MCF 10A (cell line): Measurements from ENCODE around the gene UBR1. TPM values are rescaled to one million over a fixed set of nuclear protein-coding genes. Genes with fewer than 3 reads are reported as not detected.
"Not testable (repeated sequence)": the region's sequence is repeated elsewhere in the genome, so short reads cannot be mapped to it uniquely, and the experiment has no call there.

Experiments used
- BruUV-seq: library from RNA; stranded (reverse); fragments of 400-500 nt; replicated peaks from 2 replicates; lab custom pipeline; 2021; lab: Mats Ljungman, UMichigan
- CTCF ChIA-PET: fragments of 300-600 bp; sonication (Branson Sonifier 250); formaldehyde crosslinking; extraction: SDS; loops from one replicate; lab custom pipeline; 2021; ENCODE audit warnings: antibody characterized with exemption, inconsistent platforms; lab: Yijun Ruan, JAX
- POLR2A ChIA-PET: fragments of 300-600, 350-650 bp; sonication (Branson Sonifier 250); formaldehyde crosslinking; extraction: SDS; loops from one replicate; lab custom pipeline; 2020; ENCODE audit warnings: antibody characterized with exemption, inconsistent platforms; lab: Yijun Ruan, JAX
- DNase-seq: peaks from one replicate; pipeline ENCODE4 v3.0.0-alpha.2; 2018; ENCODE audit not compliant: unreplicated experiment
- H3K27ac Mint-ChIP-seq: one replicate; pipeline ENCODE4 v1.8.0; 2022; ENCODE audit warnings: mild to moderate bottlenecking, low read depth, mixed read lengths; ENCODE audit not compliant: unreplicated experiment
- H3K27me3 Mint-ChIP-seq: one replicate; pipeline ENCODE4 v1.8.0; 2022; ENCODE audit warnings: mixed read lengths; ENCODE audit not compliant: insufficient read depth, unreplicated experiment
- H3K36me3 Mint-ChIP-seq: one replicate; pipeline ENCODE4 v1.8.0; 2022; ENCODE audit warnings: mild to moderate bottlenecking, moderate library complexity, mixed read lengths; ENCODE audit not compliant: insufficient read depth, unreplicated experiment
- H3K4me1 Mint-ChIP-seq: one replicate; pipeline ENCODE4 v1.8.0; 2022; ENCODE audit warnings: mixed read lengths; ENCODE audit not compliant: insufficient read depth, unreplicated experiment
- H3K4me3 Mint-ChIP-seq: one replicate; pipeline ENCODE4 v1.8.0; 2022; ENCODE audit warnings: mild to moderate bottlenecking, moderate library complexity, mixed read lengths; ENCODE audit not compliant: unreplicated experiment
- H3K9me3 Mint-ChIP-seq: one replicate; pipeline ENCODE4 v1.8.0; 2022; ENCODE audit warnings: mixed read lengths; ENCODE audit not compliant: unreplicated experiment
- intact Hi-C: fragments of 100-400 bp; cut with micrococcal nuclease; formaldehyde crosslinking; loops from 2 replicates; pipeline ENCODE4 v1.14.1; 2022
- total RNA-seq: library from RNA; stranded (reverse); gene quantifications from 2 replicates; pipeline ENCODE4 v1.2.3, GENCODE V29; 2022
- TF ChIP-seq, protein P1 (sequence below): fragments of 200-600 bp; IDR thresholded peaks from one replicate; pipeline ENCODE4 v1.8.0; 2022; ENCODE audit warnings: antibody characterized with exemption, mild to moderate bottlenecking; ENCODE audit not compliant: unreplicated experiment

The UBR1 gene
- total RNA-seq, 1 experiment from 2014 or later = 25.6 TPM

DNA sequence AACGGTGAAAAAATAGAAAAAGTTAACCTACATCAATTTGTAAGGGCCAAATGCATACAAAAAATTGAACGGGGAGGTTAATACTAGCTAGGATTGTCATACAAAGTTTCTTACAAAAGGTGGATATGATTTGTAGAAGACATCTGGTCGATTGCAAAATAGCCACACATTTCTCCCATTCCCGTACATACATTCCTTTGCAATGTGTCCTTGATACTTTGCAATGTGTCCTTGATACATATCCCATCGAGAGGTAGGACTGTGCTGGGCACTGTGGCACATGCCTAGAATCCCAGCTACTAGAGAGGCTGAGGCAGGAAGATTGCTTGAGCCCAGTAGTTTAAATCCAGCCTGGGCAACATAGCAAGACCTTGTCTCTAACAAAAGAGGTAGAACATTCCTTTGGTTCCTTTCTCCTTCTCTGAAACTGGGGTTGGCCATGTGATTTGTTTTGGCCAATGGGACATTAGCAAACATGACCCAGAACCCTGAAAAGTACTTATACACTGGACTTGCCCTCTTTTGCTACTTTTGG lies 194.7 kb downstream of the UBR1 start:
- Mint-ChIP-seq H3K4me1 (peaks cover 39% of the 10 kb centered on the region), H3K9me3 (no peaks in the 10 kb centered on the region), H3K36me3 (peaks cover 7% of the 10 kb centered on the region), H3K27me3 (no peaks in the 10 kb centered on the region), H3K27ac (peak overlapping the region; percentile 80), H3K4me3 (peak overlapping the region; percentile 47)
- ChIA-PET CTCF (interaction anchor here (0.7 to 2.1 kb wide), 2 partner anchors 15 to 174 kb away, joined by 4 to 7 read pairs; no protein-coding TSS in a partner anchor), POLR2A (interaction anchor here (0.6 to 1.5 kb wide), 8 partner anchors 10 to 173 kb away, joined by 3 to 5 read pairs (median 3); partner anchors contain the start of gene CDAN1)
- intact Hi-C loops = loop anchor here (10.0 kb wide), 1 partner anchor 76 kb away; no protein-coding TSS in a partner anchor
- DNase-seq = peak; percentile 59
- BruUV-seq = no TSS peak
- TF ChIP-seq, protein P1, sequence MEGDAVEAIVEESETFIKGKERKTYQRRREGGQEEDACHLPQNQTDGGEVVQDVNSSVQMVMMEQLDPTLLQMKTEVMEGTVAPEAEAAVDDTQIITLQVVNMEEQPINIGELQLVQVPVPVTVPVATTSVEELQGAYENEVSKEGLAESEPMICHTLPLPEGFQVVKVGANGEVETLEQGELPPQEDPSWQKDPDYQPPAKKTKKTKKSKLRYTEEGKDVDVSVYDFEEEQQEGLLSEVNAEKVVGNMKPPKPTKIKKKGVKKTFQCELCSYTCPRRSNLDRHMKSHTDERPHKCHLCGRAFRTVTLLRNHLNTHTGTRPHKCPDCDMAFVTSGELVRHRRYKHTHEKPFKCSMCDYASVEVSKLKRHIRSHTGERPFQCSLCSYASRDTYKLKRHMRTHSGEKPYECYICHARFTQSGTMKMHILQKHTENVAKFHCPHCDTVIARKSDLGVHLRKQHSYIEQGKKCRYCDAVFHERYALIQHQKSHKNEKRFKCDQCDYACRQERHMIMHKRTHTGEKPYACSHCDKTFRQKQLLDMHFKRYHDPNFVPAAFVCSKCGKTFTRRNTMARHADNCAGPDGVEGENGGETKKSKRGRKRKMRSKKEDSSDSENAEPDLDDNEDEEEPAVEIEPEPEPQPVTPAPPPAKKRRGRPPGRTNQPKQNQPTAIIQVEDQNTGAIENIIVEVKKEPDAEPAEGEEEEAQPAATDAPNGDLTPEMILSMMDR = no peak

DNA sequence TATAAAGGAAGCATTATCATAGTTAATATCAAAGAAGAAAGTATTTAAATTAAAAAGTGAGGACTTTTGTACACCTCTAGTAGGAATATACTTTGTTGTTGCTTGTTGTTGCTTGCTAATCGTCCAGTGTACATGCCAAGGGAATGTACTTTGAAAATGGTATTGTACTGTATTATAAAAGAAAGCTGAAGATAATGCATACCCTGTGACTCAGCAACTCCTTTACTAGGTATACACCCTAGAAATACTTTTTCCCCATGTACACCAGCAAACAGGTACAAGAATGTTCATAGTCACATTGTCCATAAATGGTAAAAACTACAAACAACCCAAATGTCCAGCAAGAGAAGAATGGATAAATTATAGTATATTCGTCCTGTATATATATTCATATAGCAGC lies 197.3 kb downstream of the UBR1 start:
- DNase-seq = no peak
- ChIA-PET CTCF (interaction anchor here (0.6 to 1.5 kb wide), 2 partner anchors 18 to 366 kb away, joined by 3 to 5 read pairs; no protein-coding TSS in a partner anchor), POLR2A (interaction anchor here (0.6 to 1.8 kb wide), 4 partner anchors 9 to 959 kb away, joined by 3 to 9 read pairs (median 4); no protein-coding TSS in a partner anchor)
- H3K27me3 Mint-ChIP-seq = no peaks in the 10 kb centered on the region
- intact Hi-C loops = no loop called here
- no peaks in the 10 kb centered on the region for H3K36me3 Mint-ChIP-seq
- H3K4me3 Mint-ChIP-seq = no peak overlapping the region
- BruUV-seq = no TSS peak
- no peaks in the 10 kb centered on the region for H3K9me3 Mint-ChIP-seq
- no peak overlapping the region for H3K27ac Mint-ChIP-seq
- TF ChIP-seq, protein P1 = no peak
- peaks cover 30% of the 10 kb centered on the region for H3K4me1 Mint-ChIP-seq

DNA sequence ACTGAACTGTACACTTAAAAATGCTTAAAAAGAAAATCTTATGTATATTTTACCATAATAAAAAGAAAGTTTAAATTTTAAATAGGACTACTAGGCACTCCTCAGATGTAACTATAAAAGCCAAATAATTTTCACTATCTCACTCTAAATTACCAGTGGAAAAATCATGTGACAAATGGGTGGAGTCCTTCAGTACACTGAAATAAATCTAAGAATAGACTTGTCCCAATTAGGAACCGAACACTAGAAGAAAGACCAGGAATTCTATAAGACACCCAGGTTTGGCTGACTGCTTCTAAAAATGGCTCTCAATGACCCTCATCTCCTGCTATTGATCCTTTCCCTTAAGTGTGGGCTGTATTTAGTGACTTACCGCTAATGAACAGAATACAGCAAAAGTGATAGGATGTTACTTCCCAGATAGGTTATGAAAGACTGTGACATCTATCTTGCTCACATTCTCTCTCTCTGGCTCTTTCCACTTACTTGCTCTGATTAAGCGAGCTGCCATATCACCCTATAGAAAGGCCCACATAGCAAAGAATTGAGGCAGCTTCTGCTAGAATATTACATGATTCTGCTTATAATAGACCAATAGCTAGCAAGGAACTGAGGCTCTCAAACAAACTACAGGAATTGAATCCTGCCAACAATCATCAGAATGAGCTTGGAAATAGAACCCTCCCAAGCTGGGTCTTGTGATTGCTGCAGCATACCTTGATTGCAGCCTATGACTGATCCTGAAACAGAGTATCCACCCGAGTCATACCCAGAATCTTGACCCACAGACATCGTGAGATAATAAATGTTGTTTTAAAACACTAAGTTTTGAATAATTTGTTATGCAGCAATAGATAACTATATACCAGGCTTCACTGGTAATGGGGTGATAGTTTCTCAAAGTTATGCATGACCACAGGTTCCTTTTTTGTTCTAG lies 202.2 kb downstream of the UBR1 start:
- BruUV-seq = no TSS peak
- Mint-ChIP-seq H3K4me3 (no peak overlapping the region), H3K4me1 (peaks cover 7% of the 10 kb centered on the region), H3K27me3 (no peaks in the 10 kb centered on the region), H3K36me3 (peaks cover 5% of the 10 kb centered on the region), H3K27ac (no peak overlapping the region), H3K9me3 (no peaks in the 10 kb centered on the region)
- intact Hi-C loops = no loop called here
- CTCF ChIA-PET = interaction anchor here (1.3 kb wide), 1 partner anchor 11 kb away, joined by 7 read pairs; no protein-coding TSS in a partner anchor
- POLR2A ChIA-PET = interaction anchor here (0.8 kb wide), 1 partner anchor 89 kb away, joined by 4 read pairs; no protein-coding TSS in a partner anchor
- TF ChIP-seq, protein P1 = no peak
- DNase-seq = no peak

DNA sequence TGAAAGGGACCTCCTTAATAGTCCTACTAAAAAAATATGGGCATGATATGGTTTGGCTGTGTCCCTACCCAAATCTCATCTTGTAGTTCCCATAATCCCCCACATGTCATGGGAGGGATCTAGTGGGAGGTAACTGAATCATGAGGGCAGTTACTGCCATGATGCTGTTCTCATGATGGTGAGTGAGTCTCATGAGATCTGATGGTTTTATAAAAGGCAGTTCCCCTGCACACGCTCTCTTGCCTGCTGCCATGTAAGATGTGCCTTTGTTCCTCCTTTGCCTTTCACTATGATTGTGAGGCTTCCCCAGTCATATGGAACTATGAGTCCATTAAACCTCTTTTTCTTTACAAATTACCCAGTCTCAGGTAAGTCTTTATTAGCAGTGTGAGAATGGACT lies 211.9 kb downstream of the UBR1 start:
- H3K4me1 Mint-ChIP-seq, DNase-seq, H3K4me3 Mint-ChIP-seq, BruUV-seq, H3K27me3 Mint-ChIP-seq, H3K9me3 Mint-ChIP-seq, intact Hi-C loops, H3K36me3 Mint-ChIP-seq, H3K27ac Mint-ChIP-seq: not testable (repeated sequence)
- ChIA-PET CTCF (interaction anchor here (0.6 kb wide), 1 partner anchor 51 kb away, joined by 3 read pairs; no protein-coding TSS in a partner anchor), POLR2A (interaction anchor here (1.1 kb wide), 1 partner anchor 16 kb away, joined by 3 read pairs; no protein-coding TSS in a partner anchor)

Other genes starting within 250 kb of the UBR1 start
- gene TTBK2, start 185.3 kb downstream of the UBR1 start, total RNA-seq = 25.5 and 26.8 TPM in 2 replicates
- gene TMEM62, start 27.5 kb upstream of the UBR1 start, total RNA-seq = 16.3 and 16.9 TPM in 2 replicates
- 45.5 and 50.4 TPM in 2 replicates for gene CCNDBP1, start 79.4 kb upstream of the UBR1 start, total RNA-seq
- not detected in 2 replicates for gene EPB42, start 115.0 kb upstream of the UBR1 start, total RNA-seq
- gene TGM5, start 160.9 kb upstream of the UBR1 start, total RNA-seq = 0.12 TPM in 1 of 2 replicates, not detected in the other
- not detected in 2 replicates for gene TGM7, start 196.2 kb upstream of the UBR1 start, total RNA-seq
- 8.7 and 9.8 TPM in 2 replicates for gene LCMT2, start 224.5 kb upstream of the UBR1 start, total RNA-seq